Lung (tissue), 12 donors: ENCODE measurements around the gene IPO7. TPM values are rescaled to one million over a fixed set of nuclear protein-coding genes. Genes with fewer than 3 reads are reported as not detected.

Experiments
- ATAC-seq: fragments of 200-7000 bp; cut with Tn5 transposase; one replicate; pipeline ENCODE4 v1.9.1; 2020; ENCODE audit warnings: moderate number of reproducible peaks; ENCODE audit not compliant: insufficient read depth, low FRiP score
- DNase-seq, 3 donors: peaks; one replicate each; pipeline ENCODE4 v3.0.0-alpha.2; 2013 to 2017
- H3K27ac ChIP-seq, 2 donors: one replicate each; pipeline ENCODE4 v1.5.1; 2013; ENCODE audit warnings: mild to moderate bottlenecking in 2 of 2, moderate library complexity in 2 of 2, control low read depth in 1 of 2, inconsistent platforms in 1 of 2, low read depth in 1 of 2, low read length in 1 of 2
- H3K27me3 ChIP-seq, 3 donors: one replicate each; pipeline ENCODE4 v1.5.1; 2013; ENCODE audit warnings: low read length in 2 of 3; ENCODE audit not compliant: control insufficient read depth in 3 of 3, insufficient read depth in 3 of 3
- H3K36me3 ChIP-seq, 4 donors: one replicate each; pipeline ENCODE4 v1.5.1; 2013; ENCODE audit warnings: low read length in 4 of 4, mild to moderate bottlenecking in 1 of 4, moderate library complexity in 1 of 4; ENCODE audit not compliant: control insufficient read depth in 4 of 4, insufficient read depth in 4 of 4
- H3K4me1 ChIP-seq, 5 donors: one replicate each; pipeline ENCODE4 v1.5.1; 2013; ENCODE audit warnings: low read length in 5 of 5, mild to moderate bottlenecking in 2 of 5, moderate library complexity in 1 of 5; ENCODE audit not compliant: control insufficient read depth in 5 of 5, insufficient read depth in 5 of 5
- H3K4me3 ChIP-seq: one replicate; pipeline ENCODE4 v1.5.1; 2013; ENCODE audit warnings: mild to moderate bottlenecking, control low read depth, moderate library complexity
- H3K9ac ChIP-seq, 2 donors: one replicate each; pipeline ENCODE4 v1.5.1; 2013; ENCODE audit warnings: low read length in 2 of 2, control low read depth in 1 of 2; ENCODE audit not compliant: insufficient read depth in 1 of 2
- H3K9me3 ChIP-seq, 4 donors: one replicate each; pipeline ENCODE4 v1.5.1; 2013; ENCODE audit warnings: low read length in 3 of 4, mild to moderate bottlenecking in 1 of 4, moderate library complexity in 1 of 4; ENCODE audit not compliant: control insufficient read depth in 4 of 4, insufficient read depth in 3 of 4
- CTCF ChIP-seq: IDR thresholded peaks from 2 replicates; pipeline ENCODE4 v1.5.1; 2012; ENCODE audit warnings: mild to moderate bottlenecking; ENCODE audit errors: control extremely low read depth, extremely low read depth
- WGBS, 2 donors: extraction: QIAGEN DNeasy Blood & Tissue Kit; methylation state at CpG; one replicate each; pipeline ENCODE4 v1.1.7; 2013; 5-methylcytosine and 5-hydroxymethylcytosine counted together
- polyA plus RNA-seq, 2 donors: library from polyadenylated mRNA; stranded (reverse); fragments of 200-250 nt; gene quantifications; one replicate each; pipeline ENCODE4 v1.2.1, GENCODE V29; 2013
- total RNA-seq, 2 donors: library from RNA; depleted of rRNA in 1 of 2; stranded (reverse); fragments of >200 nt in 1 of 2; gene quantifications; one replicate each; pipeline ENCODE4 v1.2.1, GENCODE V29; 2014 to 2021
- donor health status: control.
- donor health status: control.
- donor health status: Bipolar disorder and iron deficiency.
- donor health status: healthy.
- donor health status: DM: yes; HTN: yes; CAD: no.

Gene IPO7
- total and polyA plus RNA-seq, 4 donors = 36.5 to 104 (median 66.4) TPM

DNA sequence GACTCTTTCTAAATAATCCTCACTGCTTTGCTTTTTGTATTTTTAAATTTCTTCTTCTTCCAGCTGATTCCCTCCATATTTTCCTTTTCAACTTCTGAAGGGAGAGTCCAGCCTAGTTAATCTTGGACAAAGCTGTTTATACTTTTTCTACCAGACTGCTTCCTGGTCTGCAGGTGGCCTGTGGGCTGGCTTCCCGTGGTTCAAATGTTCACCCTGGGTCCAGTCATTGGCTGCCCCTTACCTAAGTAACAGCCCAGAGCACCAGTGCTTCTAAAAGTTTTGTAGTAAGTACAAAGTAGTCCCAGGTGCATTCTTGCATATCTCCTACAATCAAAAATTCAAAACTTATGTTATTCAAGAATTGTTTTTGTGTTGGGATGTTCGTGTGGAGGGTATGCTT lies 95.4 kb downstream of the IPO7 start:
- ATAC-seq (no peak), DNase-seq (no peak)
- H3K27me3 ChIP-seq = no peaks in the 10 kb centered on the region
- no peak overlapping the region for H3K9ac ChIP-seq
- no peaks in the 10 kb centered on the region for H3K9me3 ChIP-seq
- 76 to 88% methylated on average over 2 of the region's 2 CpGs for WGBS, 2 donors
- H3K36me3 ChIP-seq = peaks cover 7 to 28% (median 18%) of the 10 kb centered on the region in 4 donors
- H3K27ac ChIP-seq = no peak overlapping the region
- no peak for TF ChIP-seq CTCF
- H3K4me1 ChIP-seq = no peaks in the 10 kb centered on the region
- H3K4me3 ChIP-seq = no peak overlapping the region

- 93 to 96% methylated on average over 3 of the region's 3 CpGs for WGBS, 2 donors
- Histone ChIP-seq H3K4me1 (no peaks in the 10 kb centered on the region), H3K4me3 (no peak overlapping the region), H3K27me3 (no peaks in the 10 kb centered on the region), H3K36me3 (peaks cover 12 to 28% (median 18%) of the 10 kb centered on the region in 4 donors), H3K9ac (no peak overlapping the region), H3K27ac (no peak overlapping the region), H3K9me3 (no peaks in the 10 kb centered on the region)
- DNase-seq (no peak), ATAC-seq (no peak)
- TF ChIP-seq CTCF = no peak
These were observed 104.8 kb downstream of the IPO7 start for GRCh38 chr11:9489080-9489765.

DNA sequence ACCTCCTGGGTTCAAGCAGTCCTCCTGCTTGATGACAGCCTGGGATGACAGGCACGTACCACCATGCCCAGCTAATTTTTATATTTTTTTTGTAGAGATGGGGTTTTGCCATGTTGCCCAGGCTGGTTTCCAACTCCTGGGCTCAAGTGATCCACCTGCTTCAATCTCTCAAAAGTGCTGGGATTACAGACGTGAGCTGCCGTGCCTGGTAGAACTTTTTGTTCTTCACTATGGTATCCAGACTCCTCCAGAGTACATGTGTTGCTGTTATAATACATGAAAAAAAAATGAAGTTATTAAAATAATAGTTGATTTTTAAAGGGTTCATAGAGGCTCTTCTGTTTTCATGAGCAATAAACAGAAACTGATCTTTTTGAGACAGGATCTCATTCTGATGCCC lies 105.9 kb downstream of the IPO7 start:
- DNase-seq (no peak), ATAC-seq (no peak)
- Histone ChIP-seq H3K27ac (no peak overlapping the region), H3K36me3 (peaks cover 16 to 35% (median 21%) of the 10 kb centered on the region in 4 donors), H3K9ac (no peak overlapping the region), H3K4me1 (no peaks in the 10 kb centered on the region), H3K4me3 (no peak overlapping the region), H3K27me3 (no peaks in the 10 kb centered on the region), H3K9me3 (no peaks in the 10 kb centered on the region)
- no peak for TF ChIP-seq CTCF
- WGBS, 2 donors = 96 to 98% methylated on average over 3 of the region's 3 CpGs

DNA sequence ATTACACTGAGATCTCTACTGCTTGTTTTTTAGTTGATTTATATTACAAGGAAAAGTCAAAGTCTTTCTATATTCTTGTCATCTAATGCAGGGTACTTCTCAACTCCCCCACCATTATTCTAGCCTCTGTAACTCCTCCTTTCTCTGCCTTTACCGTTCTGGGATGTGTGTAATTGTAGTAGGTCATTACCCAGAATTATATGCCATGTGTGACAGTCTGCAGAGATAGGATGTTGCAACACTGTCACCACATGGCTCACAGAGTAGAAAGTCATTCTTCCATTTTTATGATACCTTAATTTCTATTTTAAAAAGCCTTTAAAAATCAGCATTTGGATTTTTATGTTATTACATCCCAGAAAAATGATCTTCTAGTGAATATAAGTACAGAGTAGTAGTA lies 109.0 kb downstream of the IPO7 start:
- H3K36me3 ChIP-seq = peaks cover 9 to 50% (median 27%) of the 10 kb centered on the region in 4 donors
- no peak overlapping the region for H3K4me3 ChIP-seq

More for the DNA sequence above, 109.0 kb downstream of the IPO7 start:
- 27 to 38% methylated on average over 1 of the region's 1 CpG for WGBS, 2 donors
- no peaks in the 10 kb centered on the region for H3K9me3 ChIP-seq
- H3K27me3 ChIP-seq = no peaks in the 10 kb centered on the region
- no peak for TF ChIP-seq CTCF
- no peak overlapping the region for H3K9ac ChIP-seq
- ATAC-seq (no peak), DNase-seq (no peak)
- no peaks in the 10 kb centered on the region for H3K4me1 ChIP-seq
- H3K27ac ChIP-seq = no peak overlapping the region
